ENCODE results near the gene CNTNAP2.

CNTNAP2 gene

GRCh38 chr7:146966274-146966673 is 849.7 kb downstream of the CNTNAP2 start:
- Histone ChIP-seq H3K4me2 (no peak overlapping the region), H3K27ac (no peak overlapping the region), H3K27me3 (no peaks in the 10 kb centered on the region), H3K9me3 (no peaks in the 10 kb centered on the region), H3K4me1 (no peaks in the 10 kb centered on the region), H4K20me1 (no peaks in the 10 kb centered on the region), H3K4me3 (no peak overlapping the region), H3K9ac (no peak overlapping the region), H3K36me3 (no peaks in the 10 kb centered on the region)
- no peak for TF ChIP-seq Cebpa-rat (IDR thresholded peaks at IDR 0.05)

DNA sequence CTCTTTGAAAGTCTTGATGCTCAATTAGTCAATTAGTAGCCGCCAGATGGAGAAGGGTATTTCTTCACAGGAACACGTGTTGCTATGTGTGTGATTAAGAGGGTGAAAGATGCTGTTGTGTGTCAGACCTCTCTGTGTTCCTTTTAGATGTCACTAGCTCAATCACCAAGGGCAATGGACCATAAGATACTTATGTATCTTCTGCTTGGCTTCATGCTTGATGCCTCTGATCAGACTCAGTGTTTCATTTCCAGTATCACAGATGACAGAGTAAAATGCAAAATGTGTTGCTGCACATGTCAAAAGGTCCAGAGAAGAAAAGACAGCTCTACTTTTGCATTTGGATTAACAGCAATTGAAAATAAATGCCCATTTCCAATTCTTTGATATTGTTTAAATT is 865.9 kb downstream of the CNTNAP2 start:
- no peak for TF ChIP-seq Cebpa-rat (IDR thresholded peaks at IDR 0.05)
- Histone ChIP-seq H3K27me3 (no peaks in the 10 kb centered on the region), H3K9ac (no peak overlapping the region), H3K27ac (no peak overlapping the region), H3K36me3 (no peaks in the 10 kb centered on the region), H3K4me2 (no peak overlapping the region), H4K20me1 (no peaks in the 10 kb centered on the region), H3K9me3 (peaks cover 4% of the 10 kb centered on the region; the same call in 1 of the 2 replicates), H3K4me1 (no peaks in the 10 kb centered on the region), H3K4me3 (no peak overlapping the region)

DNA sequence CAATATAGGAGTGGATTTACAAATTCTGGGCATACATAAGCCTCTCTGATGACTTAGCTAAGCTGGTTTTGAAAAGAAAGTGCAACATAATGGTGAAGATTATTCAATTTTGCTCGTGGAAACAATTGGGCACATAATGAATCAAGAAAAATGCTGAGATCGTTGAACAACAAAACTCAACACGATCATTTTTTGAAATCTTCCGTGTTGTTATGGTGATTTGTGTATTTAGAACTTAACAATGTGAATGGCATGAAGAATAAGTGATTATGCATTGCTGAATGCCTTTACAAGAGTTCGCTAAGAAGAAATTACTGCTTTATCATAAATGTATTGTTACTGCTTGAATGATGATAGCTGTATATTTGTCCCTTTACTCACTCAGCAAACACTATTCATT is 875.0 kb downstream of the CNTNAP2 start:
- Histone ChIP-seq H3K4me1 (no peaks in the 10 kb centered on the region), H3K27ac (no peak overlapping the region), H3K27me3 (no peaks in the 10 kb centered on the region), H3K9ac (no peak overlapping the region), H3K36me3 (no peaks in the 10 kb centered on the region), H3K9me3 (no peaks in the 10 kb centered on the region), H3K4me3 (no peak overlapping the region), H3K4me2 (no peak overlapping the region), H4K20me1 (no peaks in the 10 kb centered on the region)
- TF ChIP-seq Cebpa-rat (IDR thresholded peaks at IDR 0.05), result no peak

GRCh38 chr7:146993764-146994163 is 877.2 kb downstream of the CNTNAP2 start:
- Histone ChIP-seq H3K4me1 (no peaks in the 10 kb centered on the region), H3K36me3 (no peaks in the 10 kb centered on the region), H3K27ac (no peak overlapping the region), H3K9ac (no peak overlapping the region), H3K4me3 (no peak overlapping the region), H3K27me3 (no peaks in the 10 kb centered on the region), H3K4me2 (no peak overlapping the region), H3K9me3 (no peaks in the 10 kb centered on the region), H4K20me1 (no peaks in the 10 kb centered on the region)
- no peak for TF ChIP-seq Cebpa-rat (IDR thresholded peaks at IDR 0.05)

- Histone ChIP-seq H3K27ac (no peak overlapping the region), H3K4me2 (no peak overlapping the region), H3K4me1 (no peaks in the 10 kb centered on the region), H3K9ac (no peak overlapping the region), H3K36me3 (no peaks in the 10 kb centered on the region), H3K27me3 (no peaks in the 10 kb centered on the region), H3K9me3 (no peaks in the 10 kb centered on the region), H4K20me1 (no peaks in the 10 kb centered on the region), H3K4me3 (no peak overlapping the region)
- TF ChIP-seq Cebpa-rat (IDR thresholded peaks at IDR 0.05), result no peak
Measured at GRCh38 chr7:147008530-147008929, 891.9 kb downstream of the CNTNAP2 start.

DNA sequence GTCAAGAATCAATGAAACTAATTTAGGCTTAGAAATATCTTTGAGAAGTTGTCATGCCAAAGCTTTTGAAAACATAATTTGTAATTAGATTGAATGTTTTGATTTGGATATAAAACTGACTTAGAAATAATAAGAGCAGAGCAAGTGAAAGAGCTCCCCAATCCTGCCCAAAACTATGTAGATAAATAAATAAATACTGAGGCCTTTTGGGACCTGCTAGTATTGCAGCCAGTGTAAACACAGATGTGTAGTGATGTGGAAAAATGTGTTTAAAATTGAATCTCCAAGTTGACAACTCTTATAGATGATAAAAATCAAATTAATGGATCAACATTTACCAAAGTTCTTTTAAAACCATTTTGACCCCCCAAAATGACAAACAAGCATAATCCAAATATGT is 896.1 kb downstream of the CNTNAP2 start:
- Histone ChIP-seq H3K4me3 (no peak overlapping the region), H3K36me3 (no peaks in the 10 kb centered on the region), H3K4me2 (no peak overlapping the region), H3K9me3 (no peaks in the 10 kb centered on the region), H3K4me1 (peaks cover 9% of the 10 kb centered on the region; the same call in 1 of the 2 replicates), H3K27ac (no peak overlapping the region), H4K20me1 (no peaks in the 10 kb centered on the region), H3K27me3 (no peaks in the 10 kb centered on the region), H3K9ac (no peak overlapping the region)
- TF ChIP-seq Cebpa-rat (IDR thresholded peaks at IDR 0.05), result no peak

DNA sequence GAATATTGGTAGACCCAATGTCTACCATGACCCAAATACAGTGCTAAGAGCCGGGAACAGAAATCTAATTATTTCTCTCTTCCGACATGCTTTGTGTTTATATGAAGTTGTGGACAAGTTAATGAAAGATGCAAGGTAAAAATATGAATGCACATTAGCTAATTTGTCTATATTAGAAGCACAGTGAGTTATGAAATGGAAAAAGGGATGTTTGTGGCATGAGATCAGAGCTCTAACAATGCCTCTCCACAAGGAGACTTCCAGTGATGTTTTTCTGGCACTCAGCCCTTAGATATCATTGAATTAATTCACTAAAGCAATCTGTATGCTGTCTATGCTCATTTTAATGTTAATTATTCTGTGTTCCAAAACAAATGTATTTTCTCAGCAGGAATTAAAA is 897.2 kb downstream of the CNTNAP2 start:
- Histone ChIP-seq H3K9ac (no peak overlapping the region), H3K27ac (no peak overlapping the region), H3K9me3 (no peaks in the 10 kb centered on the region), H3K4me2 (no peak overlapping the region), H3K4me1 (peaks cover 9% of the 10 kb centered on the region; the same call in 1 of the 2 replicates), H4K20me1 (no peaks in the 10 kb centered on the region), H3K36me3 (no peaks in the 10 kb centered on the region), H3K4me3 (no peak overlapping the region), H3K27me3 (no peaks in the 10 kb centered on the region)
- TF ChIP-seq Cebpa-rat (IDR thresholded peaks at IDR 0.05), result no peak

DNA sequence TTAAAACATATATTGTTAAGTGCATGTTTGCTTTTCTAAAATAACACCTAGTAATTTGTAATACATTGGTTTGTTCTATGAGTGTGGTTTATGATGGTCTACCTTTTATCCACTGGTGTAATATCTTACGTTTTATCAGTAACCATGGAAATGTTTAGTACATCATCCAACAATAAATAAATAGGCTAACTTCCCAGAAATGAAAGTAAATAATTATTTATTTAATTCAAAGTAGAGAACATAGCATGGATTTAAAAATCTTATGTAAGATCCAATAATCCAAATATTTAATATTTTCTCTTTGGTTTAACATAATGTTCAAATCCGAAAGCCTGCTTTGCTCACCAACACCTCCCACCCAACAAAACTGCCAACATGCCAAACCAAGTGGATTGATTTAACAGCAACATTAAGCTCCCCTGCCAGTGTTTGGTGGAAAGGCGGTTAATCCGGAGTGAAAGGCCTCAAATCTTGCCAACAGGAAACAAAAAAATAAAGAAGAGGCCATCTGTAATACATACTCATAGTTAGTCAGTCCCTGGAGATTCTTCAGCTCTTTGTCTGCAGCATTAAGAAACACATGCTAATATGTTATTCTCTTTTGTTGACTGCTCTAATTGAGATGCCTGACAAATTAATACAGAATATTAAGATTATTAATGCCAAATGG is 897.8 kb downstream of the CNTNAP2 start:
- no peak overlapping the region for H3K4me3 ChIP-seq

DNA sequence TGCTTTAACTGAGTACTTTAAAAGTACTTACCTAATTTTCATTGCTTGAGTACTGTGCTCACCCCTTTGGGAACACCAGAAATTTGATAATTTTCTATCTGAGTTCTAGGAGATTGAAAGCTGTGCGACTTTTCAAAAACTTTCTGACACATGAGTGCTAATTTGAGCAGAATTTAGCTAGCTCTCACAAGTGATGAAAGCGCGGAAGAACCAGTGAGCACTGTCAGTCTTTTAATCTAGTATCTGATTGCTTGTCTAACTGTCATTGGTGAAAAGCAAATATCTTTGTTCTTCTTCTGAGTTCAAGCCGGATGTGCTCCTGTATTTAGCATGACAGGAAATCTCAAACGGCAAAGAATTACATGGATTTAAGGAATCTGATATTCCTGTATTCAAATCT is 899.4 kb downstream of the CNTNAP2 start:
- Histone ChIP-seq H3K9ac (no peak overlapping the region), H4K20me1 (no peaks in the 10 kb centered on the region), H3K4me2 (no peak overlapping the region), H3K27ac (no peak overlapping the region), H3K27me3 (no peaks in the 10 kb centered on the region), H3K4me3 (no peak overlapping the region), H3K9me3 (no peaks in the 10 kb centered on the region), H3K36me3 (no peaks in the 10 kb centered on the region), H3K4me1 (peaks cover 9% of the 10 kb centered on the region; the same call in 1 of the 2 replicates)
- no peak for TF ChIP-seq Cebpa-rat (IDR thresholded peaks at IDR 0.05)

More for the DNA sequence above, 897.8 kb downstream of the CNTNAP2 start:
- TF ChIP-seq Cebpa-rat (IDR thresholded peaks at IDR 0.05), result no peak
- H3K4me1 ChIP-seq, result peaks cover 9% of the 10 kb centered on the region; the same call in 1 of the 2 replicates
- no peaks in the 10 kb centered on the region for H3K27me3 ChIP-seq
- H3K4me2 ChIP-seq, result no peak overlapping the region
- H3K27ac ChIP-seq, result no peak overlapping the region
- no peaks in the 10 kb centered on the region for H4K20me1 ChIP-seq
- no peaks in the 10 kb centered on the region for H3K9me3 ChIP-seq
- no peak overlapping the region for H3K9ac ChIP-seq
- H3K36me3 ChIP-seq, result no peaks in the 10 kb centered on the region

GRCh38 chr7:147022056-147022455 is 905.5 kb downstream of the CNTNAP2 start:
- H3K9me3 ChIP-seq, result no peaks in the 10 kb centered on the region
- H3K4me2 ChIP-seq, result no peak overlapping the region
- no peaks in the 10 kb centered on the region for H4K20me1 ChIP-seq
- H3K4me3 ChIP-seq, result no peak overlapping the region
- no peaks in the 10 kb centered on the region for H3K27me3 ChIP-seq
- H3K36me3 ChIP-seq, result no peaks in the 10 kb centered on the region
- no peak for TF ChIP-seq Cebpa-rat (IDR thresholded peaks at IDR 0.05)
- no peak overlapping the region for H3K27ac ChIP-seq
- no peaks in the 10 kb centered on the region for H3K4me1 ChIP-seq
- no peak overlapping the region for H3K9ac ChIP-seq

GRCh38 chr7:147023440-147023839 is 906.8 kb downstream of the CNTNAP2 start:
- H3K9me3 ChIP-seq, result no peaks in the 10 kb centered on the region
- TF ChIP-seq Cebpa-rat (IDR thresholded peaks at IDR 0.05), result no peak

More at GRCh38 chr7:147023440-147023839, 906.8 kb downstream of the CNTNAP2 start:
- Histone ChIP-seq H3K27ac (no peak overlapping the region), H3K36me3 (no peaks in the 10 kb centered on the region), H3K4me3 (no peak overlapping the region), H3K27me3 (no peaks in the 10 kb centered on the region), H3K4me1 (no peaks in the 10 kb centered on the region), H4K20me1 (no peaks in the 10 kb centered on the region), H3K9ac (no peak overlapping the region), H3K4me2 (no peak overlapping the region)
